Bronchial epithelial cell (primary cell): Measurements from ENCODE around the gene PDE6G. TPM values are rescaled to one million over a fixed set of nuclear protein-coding genes. Genes with fewer than 3 reads are reported as not detected.

Experiments used
- DNase-seq: peaks from one replicate; pipeline ENCODE4 v3.0.0-alpha.2; 2010; ENCODE audit warnings: low read depth
- FAIRE-seq: peaks from 2 replicates; lab custom pipeline; 2011; peaks lifted over from hg19 to GRCh38; lab: Jason Lieb, UNC
- H3K27me3 ChIP-seq: 2 replicates; pipeline ENCODE4 v1.5.1; 2011; ENCODE audit warnings: low read length; ENCODE audit not compliant: control insufficient read depth, insufficient read depth
- H3K36me3 ChIP-seq: 2 replicates; pipeline ENCODE4 v1.5.1; 2011; ENCODE audit warnings: low read length; ENCODE audit not compliant: control insufficient read depth, insufficient read depth
- H3K4me3 ChIP-seq: 2 replicates; pipeline ENCODE4 v1.5.1; 2011; ENCODE audit warnings: mild to moderate bottlenecking, low read depth, low read length, control low read depth
- CTCF ChIP-seq: IDR thresholded peaks from 2 replicates; pipeline ENCODE4 v1.5.1; 2011; ENCODE audit warnings: mild to moderate bottlenecking, moderate library complexity, low read length, control low read depth, inconsistent platforms; ENCODE audit not compliant: insufficient read depth, severe bottlenecking
- total RNA-seq: library from RNA; depleted of rRNA; stranded (reverse); fragments of >200 nt; gene quantifications from 2 replicates; pipeline ENCODE4 v1.2.1, GENCODE V29; 2014

The PDE6G gene
- total RNA-seq, 1 donor from 2014 or later, result not detected

GRCh38 chr17:81644976-81645952 lies 11.1 kb downstream of the PDE6G start:
- Histone ChIP-seq H3K27me3 (peaks cover 9% of the 10 kb centered on the region), H3K4me3 (no peak overlapping the region), H3K36me3 (no peaks in the 10 kb centered on the region)
- no peak for TF ChIP-seq CTCF
- DNase-seq, result no peak
- FAIRE-seq, result no peak

GRCh38 chr17:81644496-81644895 lies 11.8 kb downstream of the PDE6G start:
- peaks cover 9% of the 10 kb centered on the region for H3K27me3 ChIP-seq

GRCh38 chr17:81641825-81642489 lies 14.4 kb downstream of the PDE6G start:
- FAIRE-seq (no peak), DNase-seq (peak; percentile 74)
- TF ChIP-seq CTCF, result no peak
- H3K27me3 ChIP-seq, result peaks cover 1% of the 10 kb centered on the region
- H3K4me3 ChIP-seq, result no peak overlapping the region
- H3K36me3 ChIP-seq, result no peaks in the 10 kb centered on the region

More at GRCh38 chr17:81644496-81644895, 11.8 kb downstream of the PDE6G start:
- H3K4me3 ChIP-seq, result no peak overlapping the region
- TF ChIP-seq CTCF, result no peak
- DNase-seq (no peak), FAIRE-seq (no peak)
- no peaks in the 10 kb centered on the region for H3K36me3 ChIP-seq

GRCh38 chr17:81640011-81640410 lies 16.3 kb downstream of the PDE6G start:
- Histone ChIP-seq H3K27me3 (no peaks in the 10 kb centered on the region), H3K4me3 (no peak overlapping the region), H3K36me3 (no peaks in the 10 kb centered on the region)
- no peak for FAIRE-seq
- no peak for DNase-seq
- TF ChIP-seq CTCF, result no peak

- TF ChIP-seq CTCF, result no peak
- no peaks in the 10 kb centered on the region for H3K36me3 ChIP-seq
- no peak overlapping the region for H3K4me3 ChIP-seq
- no peak for FAIRE-seq
- no peak for DNase-seq
- no peaks in the 10 kb centered on the region for H3K27me3 ChIP-seq
Measured at GRCh38 chr17:81638683-81639082, 17.7 kb downstream of the PDE6G start.
